Glomerular visceral epithelial cell (primary cell): Measurements from ENCODE around the gene TSPAN9.

Source experiments
- DNase-seq: peaks from one replicate; pipeline ENCODE4 v3.0.0-alpha.2; 2016; ENCODE audit errors: extremely low spot score

The TSPAN9 gene

GRCh38 chr12:3250034-3250433 is 172.9 kb downstream of the TSPAN9 start:
- DNase-seq = no peak

- DNase-seq = no peak
Measured at GRCh38 chr12:3250576-3250975, 173.4 kb downstream of the TSPAN9 start.

GRCh38 chr12:3251067-3251466 is 173.9 kb downstream of the TSPAN9 start:
- no peak for DNase-seq

- DNase-seq = no peak
Measured at GRCh38 chr12:3251691-3252090, 174.5 kb downstream of the TSPAN9 start.

DNA sequence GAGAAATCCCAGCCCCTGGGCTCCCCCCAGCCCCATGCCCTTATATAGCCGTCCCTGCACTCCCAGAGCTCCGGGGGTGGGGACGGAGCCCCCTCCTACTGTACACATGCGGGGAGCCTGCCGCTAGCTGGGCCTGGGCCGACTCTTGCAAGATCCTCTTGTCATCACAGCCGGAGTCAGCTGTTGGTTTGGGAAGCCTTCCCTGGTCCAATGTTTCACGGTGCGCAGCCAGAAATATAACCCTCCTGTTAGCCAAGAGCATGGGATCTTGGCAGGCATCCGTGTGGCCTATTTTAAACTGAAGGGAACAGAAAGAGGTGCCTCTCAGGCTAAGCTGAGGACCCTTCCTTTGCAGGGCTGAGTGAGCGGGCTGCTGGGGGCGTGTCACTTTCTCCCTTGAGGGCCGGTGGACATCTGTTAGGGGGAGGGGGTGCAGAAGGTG is 175.3 kb downstream of the TSPAN9 start:
- DNase-seq = no peak

- no peak for DNase-seq
Measured at GRCh38 chr12:3253682-3254275, 176.6 kb downstream of the TSPAN9 start.

DNA sequence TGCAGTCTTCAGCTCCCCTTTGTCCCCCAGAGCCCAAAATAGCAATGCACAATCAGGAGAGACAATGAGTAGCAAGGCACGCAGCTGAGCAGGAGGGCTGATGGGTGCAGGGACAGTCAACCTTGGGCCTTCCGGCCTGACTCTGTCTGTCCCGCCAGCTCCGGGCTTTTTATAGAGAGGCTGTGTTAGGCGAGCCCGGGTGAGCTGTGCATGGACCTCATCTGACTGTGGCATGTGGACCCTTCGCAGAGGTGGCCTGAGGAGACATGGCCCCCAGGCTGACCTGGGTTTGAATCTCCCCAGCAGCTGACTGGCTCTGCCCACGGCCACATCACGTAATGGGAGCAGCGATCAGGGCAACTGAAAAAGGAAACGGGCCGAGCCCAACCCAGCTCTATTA is 177.9 kb downstream of the TSPAN9 start:
- DNase-seq = no peak

DNA sequence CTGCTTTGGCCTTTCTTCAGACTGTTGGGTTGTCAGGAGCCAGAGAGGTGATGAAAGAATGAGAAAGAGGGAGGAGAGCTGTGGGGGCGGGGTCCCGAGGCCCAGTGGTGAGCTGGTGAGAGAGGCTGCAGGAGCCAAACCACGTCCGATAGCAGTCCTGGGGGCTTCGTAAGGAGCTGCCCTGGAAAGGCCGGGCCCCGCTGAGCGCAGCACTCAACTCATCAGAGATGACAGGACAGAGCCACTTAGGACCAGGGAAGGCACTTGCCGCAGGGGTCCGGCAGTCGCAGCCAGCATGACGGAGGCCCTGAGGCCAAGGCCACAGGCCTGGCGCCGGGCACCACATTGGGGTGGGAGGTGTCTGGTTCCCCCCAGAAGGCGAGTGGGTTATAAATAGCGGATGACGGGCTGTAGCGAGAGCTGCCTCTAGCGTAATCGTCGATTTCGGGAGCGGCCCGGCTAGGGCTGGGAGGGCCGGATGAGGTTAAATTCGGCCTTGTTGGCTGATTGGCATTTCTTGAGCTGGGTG is 179.0 kb downstream of the TSPAN9 start:
- no peak for DNase-seq

DNA sequence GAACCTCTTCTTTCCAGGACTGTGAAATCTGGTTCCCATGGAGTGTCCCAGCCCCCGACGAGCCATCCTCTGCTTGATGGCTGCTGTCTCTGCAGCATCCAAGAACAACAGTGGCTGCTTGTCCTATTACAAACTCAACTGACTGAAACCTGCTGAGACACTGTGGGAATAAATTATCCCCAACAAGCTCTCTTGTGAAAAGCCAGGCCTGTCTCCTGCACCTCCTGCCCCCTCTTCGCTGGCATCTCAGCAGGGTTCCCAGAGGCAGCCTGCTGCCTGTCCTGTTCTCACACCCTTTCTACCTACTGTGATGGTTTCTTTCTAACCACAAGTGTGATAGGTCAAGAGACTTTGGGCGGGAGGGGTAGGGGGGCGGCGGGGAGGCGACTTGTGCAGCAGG is 180.2 kb downstream of the TSPAN9 start:
- no peak for DNase-seq

DNA sequence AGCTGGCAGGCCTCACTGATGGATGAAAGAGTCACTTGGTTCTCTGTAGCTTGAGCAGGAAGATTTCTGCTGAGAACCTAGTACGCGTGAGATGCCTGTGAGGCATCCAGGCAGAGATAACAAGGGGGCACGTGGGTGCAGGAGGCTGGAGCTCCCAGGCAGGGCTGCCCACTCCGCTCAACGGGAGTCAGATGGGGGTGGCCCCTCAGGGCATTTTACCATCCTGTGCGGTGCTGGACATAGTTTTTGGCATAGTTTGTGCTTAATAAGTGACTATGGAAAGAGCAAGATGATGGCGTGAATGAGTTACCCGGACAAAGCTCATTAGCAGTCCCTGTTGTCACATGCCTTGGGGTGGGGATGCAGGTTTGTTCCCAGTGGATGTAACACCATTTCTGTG is 182.8 kb downstream of the TSPAN9 start:
- DNase-seq = peak; percentile 54

- no peak for DNase-seq
Measured at GRCh38 chr12:3261782-3262359, 184.7 kb downstream of the TSPAN9 start.

- DNase-seq = no peak
Measured at GRCh38 chr12:3262470-3262869, 185.3 kb downstream of the TSPAN9 start.

GRCh38 chr12:3263282-3263681 is 186.1 kb downstream of the TSPAN9 start:
- DNase-seq = no peak

DNA sequence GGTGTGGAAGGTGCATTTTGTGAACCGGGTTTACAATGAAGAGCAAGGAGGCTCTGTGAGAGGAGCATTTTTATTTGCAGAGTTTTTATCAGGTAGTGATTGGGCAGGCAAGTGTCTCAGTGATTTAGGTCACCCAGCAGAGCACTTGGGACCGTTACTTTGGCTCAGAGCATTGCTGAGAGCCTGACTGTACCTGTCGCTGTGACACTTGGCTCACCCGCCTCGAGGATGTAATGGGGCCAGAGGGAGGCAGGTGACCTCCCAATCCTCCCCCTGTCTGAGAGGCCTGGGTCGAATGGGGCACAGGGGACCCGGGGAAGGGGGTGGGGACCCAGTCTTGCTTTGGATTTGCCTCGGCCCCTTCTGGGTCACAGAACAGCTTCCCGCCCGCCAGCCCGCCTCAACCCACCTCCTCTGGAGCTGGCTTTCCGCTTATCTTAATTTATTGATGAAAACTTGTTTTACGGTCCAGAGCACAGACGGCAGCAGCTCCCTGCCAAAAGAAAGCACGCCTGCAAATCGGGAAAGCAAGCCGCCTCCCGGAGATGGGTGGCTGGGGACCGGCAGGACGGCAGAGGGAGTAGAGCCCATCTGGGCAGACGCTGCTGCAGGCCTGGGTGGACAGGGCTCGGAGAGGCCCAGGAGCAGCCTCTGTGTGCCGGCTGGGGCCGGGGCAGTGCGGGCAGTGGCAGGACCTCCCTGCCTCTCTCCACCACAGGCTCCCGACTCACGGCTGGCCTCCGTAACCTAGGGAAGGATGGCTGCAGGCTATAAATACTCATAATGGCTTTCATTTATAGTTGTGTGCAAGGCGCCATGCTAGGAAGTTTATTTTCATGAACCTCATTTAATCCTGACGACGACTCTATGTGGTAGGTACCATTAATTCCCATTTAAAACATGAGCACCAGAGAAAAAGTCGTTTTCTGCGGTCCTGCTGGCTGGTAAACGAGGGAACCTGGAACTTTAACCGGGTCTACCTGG is 187.1 kb downstream of the TSPAN9 start:
- no peak for DNase-seq

DNA sequence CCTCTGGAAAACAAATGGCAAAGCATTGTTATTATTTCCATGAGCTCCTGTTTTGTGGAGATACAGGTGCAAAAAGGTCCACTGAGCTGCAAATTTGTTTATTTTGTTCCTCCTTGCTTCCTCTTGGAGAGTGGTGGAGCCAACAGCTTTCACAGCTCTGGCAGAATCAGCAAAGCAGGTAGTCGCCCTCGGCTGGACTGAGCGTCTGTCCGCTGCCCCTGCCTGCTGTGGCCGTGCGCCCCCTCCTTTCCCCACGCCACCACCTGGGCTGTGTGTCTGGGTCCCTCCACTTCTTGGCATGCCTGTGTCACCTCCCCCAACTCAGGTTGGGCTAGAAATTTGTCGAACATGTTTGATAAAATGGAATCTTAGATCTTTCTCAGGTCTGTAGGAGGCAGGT is 188.2 kb downstream of the TSPAN9 start:
- DNase-seq = no peak

DNA sequence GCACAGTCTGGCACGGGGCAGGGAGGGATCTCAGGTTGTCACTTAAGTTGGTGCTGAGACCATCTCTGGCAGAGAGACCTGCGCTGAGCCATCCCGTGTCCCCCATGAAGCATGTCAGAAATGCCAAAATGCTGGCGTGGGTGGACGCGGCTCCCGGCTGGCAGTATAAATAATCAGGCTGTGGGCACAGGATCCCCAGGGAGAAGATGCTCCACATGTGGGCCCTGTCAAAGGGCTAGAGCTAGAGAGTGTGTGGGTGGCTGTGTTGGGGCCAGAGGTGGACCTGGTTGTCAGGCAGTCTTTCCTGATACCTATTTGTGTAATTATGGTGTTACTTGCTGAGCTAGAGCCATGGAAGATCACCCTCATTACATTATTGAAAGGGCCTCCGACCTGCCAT is 189.5 kb downstream of the TSPAN9 start:
- no peak for DNase-seq

DNA sequence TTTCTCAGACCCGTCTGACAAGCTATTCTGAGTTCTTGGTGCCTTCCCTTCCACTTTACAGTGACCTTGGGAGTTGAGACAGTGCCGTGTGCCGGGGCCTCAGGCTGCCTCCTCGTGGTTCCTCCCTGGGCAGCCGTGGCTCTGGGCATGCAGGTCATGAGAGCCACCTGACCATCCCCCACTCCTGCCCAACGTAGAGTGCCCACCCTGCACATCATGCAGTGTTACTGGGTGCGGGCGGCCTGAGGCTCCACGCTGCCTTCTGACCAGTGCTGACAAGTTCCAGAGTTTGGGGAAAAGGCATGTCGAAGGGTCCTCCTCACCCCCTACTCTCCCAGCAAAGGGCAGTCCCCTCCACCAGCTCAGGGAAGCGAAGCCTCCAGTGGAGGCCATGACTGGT is 190.5 kb downstream of the TSPAN9 start:
- DNase-seq = no peak

DNA sequence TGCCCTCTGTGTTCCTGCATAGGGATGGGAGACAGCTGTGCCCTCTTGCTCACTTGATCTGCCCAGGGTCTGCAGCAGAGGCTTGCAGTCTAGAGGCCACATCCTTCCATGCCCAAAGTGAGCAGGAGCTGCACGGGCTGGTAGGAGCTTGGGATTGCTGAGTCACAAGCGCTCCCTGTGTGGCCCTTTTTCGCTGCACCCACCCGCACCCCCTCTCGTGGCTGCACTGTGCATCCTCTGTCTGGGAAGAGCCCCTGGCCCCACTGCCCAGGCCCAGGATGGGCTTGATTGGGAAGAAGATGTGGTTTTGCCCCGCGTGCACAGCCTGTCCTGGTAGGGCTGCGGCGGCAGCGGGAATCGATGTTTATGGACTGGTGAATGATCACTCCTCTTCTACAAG is 192.4 kb downstream of the TSPAN9 start:
- no peak for DNase-seq

DNA sequence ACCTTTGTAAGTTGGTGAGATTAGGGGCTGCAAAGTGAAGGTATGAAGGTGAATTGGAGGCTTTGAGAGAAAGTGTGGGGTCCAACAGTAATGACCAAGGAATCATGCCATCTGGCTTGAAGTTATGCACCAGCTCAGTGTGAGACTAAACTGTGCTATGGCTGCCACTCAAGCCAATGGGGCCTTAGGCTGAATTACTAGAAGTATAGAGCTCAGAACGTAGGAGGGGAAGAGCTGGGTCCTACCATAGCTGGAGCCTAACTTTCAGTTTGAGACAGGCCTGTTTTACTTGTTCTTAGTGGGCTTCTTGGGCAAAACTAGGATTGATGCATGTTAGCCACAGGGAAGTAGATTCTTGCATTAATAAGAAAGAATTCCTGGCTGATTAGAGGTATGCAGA is 194.0 kb downstream of the TSPAN9 start:
- no peak for DNase-seq

DNA sequence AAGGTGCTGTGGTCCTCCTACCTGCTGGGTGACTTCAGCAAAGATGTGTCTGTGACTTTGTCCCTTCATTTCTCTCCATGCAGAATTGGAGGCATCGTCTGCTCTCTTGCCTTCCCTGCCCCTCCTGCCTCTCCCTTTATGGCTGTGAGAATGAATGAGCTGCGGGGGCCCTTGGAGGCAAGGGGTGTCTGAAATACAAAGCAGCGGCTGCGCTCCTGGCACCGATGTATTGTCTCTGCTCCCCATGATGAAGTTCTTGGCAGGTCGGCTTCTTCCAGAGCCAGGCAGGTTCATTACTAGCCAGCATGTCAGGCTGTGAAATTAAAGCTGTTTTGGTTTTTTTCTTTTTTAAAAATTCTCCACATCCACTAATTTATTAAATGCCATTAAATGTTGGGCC is 194.5 kb downstream of the TSPAN9 start:
- DNase-seq = no peak

- DNase-seq = no peak
Measured at GRCh38 chr12:3272958-3273357, 195.8 kb downstream of the TSPAN9 start.

- DNase-seq = peak; percentile 72
Measured at GRCh38 chr12:3273409-3273853, 196.3 kb downstream of the TSPAN9 start.

GRCh38 chr12:3274664-3275063 is 197.5 kb downstream of the TSPAN9 start:
- DNase-seq = no peak
